Keratinocyte (primary cell): ENCODE measurements around the gene AK2.

Experiments
- CTCF ChIP-seq, 3 experiments: IDR thresholded peaks in 1 of 3; conservative IDR thresholded peaks in 1 of 3; optimal IDR thresholded peaks in 1 of 3; 2 replicates in 2 of 3; 3 replicates in 1 of 3; pipeline versions ENCODE3 to v1.5.1; 2011; ENCODE audit warnings: low read length in 3 of 3, mild to moderate bottlenecking in 3 of 3, moderate library complexity in 2 of 3, control low read depth in 1 of 3, inconsistent platforms in 1 of 3; ENCODE audit not compliant: insufficient read depth in 2 of 3; ENCODE audit errors: extremely low read depth in 1 of 3
- EZH2 ChIP-seq: IDR thresholded peaks from one replicate; pipeline ENCODE4 v1.6.1; 2012; ENCODE audit warnings: inconsistent platforms, mild to moderate bottlenecking, low read length, moderate library complexity

GRCh38 chr1:33005117-33005837 is 31.4 kb downstream of the AK2 start:
- TF ChIP-seq CTCF (optimal IDR thresholded peaks at IDR 0.05 in 1 of 3, IDR thresholded peaks at IDR 0.05 in 1 of 3, conservative IDR thresholded peaks at IDR 0.05 in 1 of 3; ENCODE audit: extremely low read depth in 1 of 3, insufficient read depth in 2 of 3, low read length in 3 of 3) (no peak), EZH2 (no peak)
